H9 (cell line): Measurements from ENCODE around the gene ASB16. TPM values are rescaled to one million over a fixed set of nuclear protein-coding genes. Genes with fewer than 3 reads are reported as not detected.
A peak's percentile ranks its signal among the peaks of the same experiment; 100 is the strongest.

Experiments
- DNase-seq: peaks from one replicate; pipeline ENCODE4 v3.0.0-alpha.2; 2017
- H2AFZ ChIP-seq: one replicate; pipeline ENCODE4 v1.6.1; 2013; ENCODE audit warnings: mild to moderate bottlenecking, low read length, control low read depth, moderate library complexity
- H2AK5ac ChIP-seq: 2 replicates; pipeline ENCODE4 v1.6.1; 2013; ENCODE audit warnings: low read length, control low read depth, mixed read lengths; ENCODE audit not compliant: insufficient read length
- H2BK120ac ChIP-seq: one replicate; pipeline ENCODE4 v1.6.1; 2013; ENCODE audit warnings: low read depth, mild to moderate bottlenecking, low read length, control low read depth, inconsistent platforms; ENCODE audit not compliant: poor library complexity, severe bottlenecking
- H2BK12ac ChIP-seq: 2 replicates; pipeline ENCODE4 v1.6.1; 2013; ENCODE audit warnings: low read length, control low read depth, mixed read lengths, low read depth; ENCODE audit not compliant: insufficient read length
- H2BK15ac ChIP-seq: 2 replicates; pipeline ENCODE4 v1.6.1; 2013; ENCODE audit warnings: low read depth, low read length, control low read depth
- H2BK20ac ChIP-seq: one replicate; pipeline ENCODE4 v1.6.1; 2013; ENCODE audit warnings: low read depth, mild to moderate bottlenecking, low read length, control low read depth, inconsistent platforms; ENCODE audit not compliant: poor library complexity, severe bottlenecking
- H2BK5ac ChIP-seq: 2 replicates; pipeline ENCODE4 v1.6.1; 2013; ENCODE audit warnings: low read length, control low read depth, mixed read lengths; ENCODE audit not compliant: insufficient read length
- H3K14ac ChIP-seq: 2 replicates; pipeline ENCODE4 v1.6.1; 2013; ENCODE audit warnings: low read length, control low read depth; ENCODE audit not compliant: insufficient read depth
- H3K18ac ChIP-seq: 2 replicates; pipeline ENCODE4 v1.6.1; 2013; ENCODE audit warnings: low read depth, mild to moderate bottlenecking, mixed read lengths, low read length, control low read depth; ENCODE audit not compliant: insufficient read length
- H3K23ac ChIP-seq: 2 replicates; pipeline ENCODE4 v1.6.1; 2013; ENCODE audit warnings: low read length, control low read depth, mixed read lengths, low read depth; ENCODE audit not compliant: insufficient read length
- H3K23me2 ChIP-seq: 2 replicates; pipeline ENCODE4 v1.6.1; 2013; ENCODE audit warnings: low read depth, mild to moderate bottlenecking, mixed read lengths, low read length, control low read depth; ENCODE audit not compliant: insufficient read length, poor library complexity, severe bottlenecking
- H3K27ac ChIP-seq: 2 replicates; pipeline ENCODE4 v1.5.1; 2013; ENCODE audit warnings: low read length, control low read depth, mixed read lengths, low read depth; ENCODE audit not compliant: insufficient read length
- H3K27me3 ChIP-seq: 2 replicates; pipeline ENCODE4 v1.6.1; 2013; ENCODE audit warnings: low read length, control low read depth, inconsistent platforms; ENCODE audit not compliant: insufficient read depth
- H3K4ac ChIP-seq: 2 replicates; pipeline ENCODE4 v1.6.1; 2013; ENCODE audit warnings: low read depth, mild to moderate bottlenecking, control low read depth, inconsistent platforms, low read length, moderate library complexity
- H3K4me1 ChIP-seq: 2 replicates; pipeline ENCODE4 v1.6.1; 2013; ENCODE audit warnings: low read length, control low read depth, inconsistent platforms; ENCODE audit not compliant: insufficient read depth
- H3K4me2 ChIP-seq: 2 replicates; pipeline ENCODE4 v1.6.1; 2013; ENCODE audit warnings: low read length, control low read depth, mixed read lengths; ENCODE audit not compliant: insufficient read length, insufficient read depth
- H3K56ac ChIP-seq: 2 replicates; pipeline ENCODE4 v1.6.1; 2013; ENCODE audit warnings: low read depth, mild to moderate bottlenecking, mixed read lengths, low read length, control low read depth; ENCODE audit not compliant: insufficient read length
- H3K79me1 ChIP-seq: 2 replicates; pipeline ENCODE4 v1.6.1; 2013; ENCODE audit warnings: low read depth, mild to moderate bottlenecking, moderate library complexity, low read length, control low read depth, inconsistent platforms; ENCODE audit not compliant: insufficient read depth, poor library complexity, severe bottlenecking
- H3K79me2 ChIP-seq: 2 replicates; pipeline ENCODE4 v1.6.1; 2013; ENCODE audit warnings: low read length, control low read depth, inconsistent platforms; ENCODE audit not compliant: insufficient read depth
- H3K9ac ChIP-seq: 2 replicates; pipeline ENCODE4 v1.6.1; 2013; ENCODE audit warnings: low read length, control low read depth, mixed read lengths; ENCODE audit not compliant: insufficient read length; ENCODE audit errors: extremely low read depth
- H3K9me3 ChIP-seq: one replicate; pipeline ENCODE4 v1.6.1; 2013; ENCODE audit warnings: low read depth, low read length, inconsistent platforms; ENCODE audit not compliant: control insufficient read depth
- H3T11ph ChIP-seq: one replicate; pipeline ENCODE4 v1.6.1; 2013; ENCODE audit warnings: mild to moderate bottlenecking, low read length, control low read depth, inconsistent platforms
- H4K20me1 ChIP-seq: one replicate; pipeline ENCODE4 v1.6.1; 2013; ENCODE audit not compliant: control insufficient read depth, insufficient read length, insufficient read depth
- H4K5ac ChIP-seq: 2 replicates; pipeline ENCODE4 v1.6.1; 2013; ENCODE audit warnings: low read depth, mild to moderate bottlenecking, mixed read lengths, low read length, control low read depth; ENCODE audit not compliant: insufficient read length
- H4K8ac ChIP-seq: replicated peaks from 2 replicates; pipeline ENCODE4 v1.6.1; 2013; ENCODE audit warnings: low read length, control low read depth, mixed read lengths, low read depth; ENCODE audit not compliant: insufficient read length
- H4K91ac ChIP-seq: 2 replicates; pipeline ENCODE4 v1.6.1; 2013; ENCODE audit warnings: low read depth, mild to moderate bottlenecking, moderate library complexity, mixed read lengths, low read length, control low read depth; ENCODE audit not compliant: insufficient read length
- H3K27ac Mint-ChIP-seq, 3 experiments: 2 replicates in 2 of 3; 3 replicates in 1 of 3; pipeline ENCODE4 v1.8.0; 2020 to 2021; ENCODE audit warnings: mixed read lengths in 3 of 3, mild to moderate bottlenecking in 1 of 3, moderate library complexity in 1 of 3
- H3K27me3 Mint-ChIP-seq: 2 replicates; pipeline ENCODE4 v1.8.0; 2021; ENCODE audit warnings: low read depth, mild to moderate bottlenecking, moderate library complexity, mixed read lengths
- H3K36me3 Mint-ChIP-seq, 3 experiments: 2 replicates in 2 of 3; 3 replicates in 1 of 3; pipeline ENCODE4 v1.8.0; 2020 to 2021; ENCODE audit warnings: low read depth in 3 of 3, mixed read lengths in 3 of 3; ENCODE audit not compliant: insufficient read depth in 1 of 3
- H3K4me1 Mint-ChIP-seq, 2 experiments: 2 replicates each; pipeline ENCODE4 v1.8.0; 2020; ENCODE audit warnings: mixed read lengths in 2 of 2
- H3K4me3 Mint-ChIP-seq, 2 experiments: 2 replicates in 1 of 2; 3 replicates in 1 of 2; pipeline ENCODE4 v1.8.0; 2020 to 2021; ENCODE audit warnings: mild to moderate bottlenecking in 2 of 2, mixed read lengths in 2 of 2, moderate library complexity in 1 of 2
- H3K9me3 Mint-ChIP-seq, 2 experiments: 2 replicates in 1 of 2; 3 replicates in 1 of 2; pipeline ENCODE4 v1.8.0; 2020; ENCODE audit warnings: mild to moderate bottlenecking in 2 of 2, mixed read lengths in 2 of 2, moderate library complexity in 1 of 2
- WGBS: extraction: QIAGEN DNeasy Blood & Tissue Kit; methylation state at CpG from one replicate; pipeline ENCODE4 v1.1.7; 2013; ENCODE audit warnings: missing lambda C conversion rate, low lambda C conversion rate, mixed read lengths; ENCODE audit not compliant: insufficient read length; ENCODE audit errors: extremely low coverage; 5-methylcytosine and 5-hydroxymethylcytosine counted together
- total RNA-seq: library from RNA; stranded (reverse); gene quantifications from 2 replicates; pipeline ENCODE4 v1.2.1, GENCODE V29; 2021
- TF ChIP-seq, protein P1 (sequence below): fragments of 200-600 bp; sonication (generic); conservative IDR thresholded peaks from 3 replicates; pipeline ENCODE4 v1.8.0; 2021; ENCODE audit warnings: antibody characterized with exemption, mild to moderate bottlenecking

The ASB16 gene
- total RNA-seq, 1 experiment from 2014 or later: 0.90 TPM

DNA sequence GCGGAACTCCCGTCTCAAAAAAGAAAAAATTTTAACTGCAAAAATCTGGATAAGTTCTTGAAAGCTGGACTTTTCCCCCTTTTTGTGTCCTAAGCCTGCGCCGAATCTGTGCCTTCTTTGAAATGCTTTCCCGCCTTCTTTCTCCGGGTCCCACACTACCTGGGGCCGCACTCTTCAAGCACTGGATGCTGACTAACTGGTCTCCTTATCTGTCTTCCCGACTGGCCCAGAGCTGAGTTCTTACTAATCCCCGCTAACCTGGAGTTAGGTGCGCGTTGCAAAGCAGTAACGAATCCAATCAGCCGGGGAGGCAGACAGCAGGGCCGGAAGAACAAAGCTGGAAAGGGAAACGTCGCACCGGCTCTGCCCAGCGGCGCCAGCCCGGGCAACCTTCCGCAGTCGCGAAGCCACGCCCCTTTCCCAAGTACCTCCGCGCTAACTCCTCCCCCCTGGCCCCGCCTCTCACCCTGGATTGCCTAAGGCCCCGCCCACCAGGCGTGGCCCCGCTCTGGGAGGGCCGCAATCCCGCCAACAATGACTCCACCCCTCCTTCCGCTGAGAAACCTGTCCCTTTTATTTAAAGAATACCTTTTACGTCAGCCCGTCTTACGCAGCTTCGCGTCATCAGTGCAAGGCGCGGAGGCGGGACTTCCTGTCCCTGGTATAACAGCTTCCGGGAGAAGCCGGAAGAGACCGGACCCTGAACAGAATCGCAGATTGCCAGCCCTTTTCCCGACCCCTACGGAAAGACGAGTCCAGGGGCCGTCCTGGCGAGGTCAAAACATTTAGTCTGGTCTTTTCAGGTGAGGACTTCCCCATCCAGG lies 16.0 kb downstream of the ASB16 start, which contains the start of gene TMUB2:
Gene TMUB2 (plus strand): TSS at position 666 of the 824 bp plus-strand sequence. CDS start 737 bp downstream, outside the sequence.
- peak; percentile 100 for DNase-seq
- H3K23ac ChIP-seq: no peak within 1 kb of the TSS
- no peak within 1 kb of the TSS for H3K4ac ChIP-seq
- H3K4me1 ChIP-seq: no peaks in the 10 kb centered on the region
- H3T11ph ChIP-seq: no peak within 1 kb of the TSS
- peak within 1 kb of the TSS; percentile 94 for H3K14ac ChIP-seq
- TF ChIP-seq, protein P1, sequence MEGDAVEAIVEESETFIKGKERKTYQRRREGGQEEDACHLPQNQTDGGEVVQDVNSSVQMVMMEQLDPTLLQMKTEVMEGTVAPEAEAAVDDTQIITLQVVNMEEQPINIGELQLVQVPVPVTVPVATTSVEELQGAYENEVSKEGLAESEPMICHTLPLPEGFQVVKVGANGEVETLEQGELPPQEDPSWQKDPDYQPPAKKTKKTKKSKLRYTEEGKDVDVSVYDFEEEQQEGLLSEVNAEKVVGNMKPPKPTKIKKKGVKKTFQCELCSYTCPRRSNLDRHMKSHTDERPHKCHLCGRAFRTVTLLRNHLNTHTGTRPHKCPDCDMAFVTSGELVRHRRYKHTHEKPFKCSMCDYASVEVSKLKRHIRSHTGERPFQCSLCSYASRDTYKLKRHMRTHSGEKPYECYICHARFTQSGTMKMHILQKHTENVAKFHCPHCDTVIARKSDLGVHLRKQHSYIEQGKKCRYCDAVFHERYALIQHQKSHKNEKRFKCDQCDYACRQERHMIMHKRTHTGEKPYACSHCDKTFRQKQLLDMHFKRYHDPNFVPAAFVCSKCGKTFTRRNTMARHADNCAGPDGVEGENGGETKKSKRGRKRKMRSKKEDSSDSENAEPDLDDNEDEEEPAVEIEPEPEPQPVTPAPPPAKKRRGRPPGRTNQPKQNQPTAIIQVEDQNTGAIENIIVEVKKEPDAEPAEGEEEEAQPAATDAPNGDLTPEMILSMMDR: no peak
- H2BK120ac ChIP-seq: no peak within 1 kb of the TSS
- Mint-ChIP-seq H3K4me3 (peak within 1 kb of the TSS; percentile 95 to 99), H3K9me3 (peaks cover 6% of the 10 kb centered on the region in 2 experiments), H3K27me3 (no peaks in the 10 kb centered on the region; the same call in 1 of the 2 replicates), H3K4me1 (peaks cover 9 to 29% of the 10 kb centered on the region in 2 experiments), H3K27ac (peak within 1 kb of the TSS; percentile 97 to 99 (median 99)), H3K36me3 (peaks cover 19 to 48% (median 33%) of the 10 kb centered on the region in 3 experiments)
- no peak within 1 kb of the TSS for H4K5ac ChIP-seq
- no CpG with 5 or more reads among the region's 50 CpGs for WGBS
- no peaks in the 10 kb centered on the region for H4K20me1 ChIP-seq
- H2BK12ac ChIP-seq: no peak within 1 kb of the TSS
- H2BK15ac ChIP-seq: no peak within 1 kb of the TSS
- no peak within 1 kb of the TSS for H2AFZ ChIP-seq
- H3K27me3 ChIP-seq: no peaks in the 10 kb centered on the region
- H3K79me1 ChIP-seq: peaks cover 3% of the 10 kb centered on the region
- H4K8ac ChIP-seq: no peak within 1 kb of the TSS
- no peak within 1 kb of the TSS for H4K91ac ChIP-seq
- no peak within 1 kb of the TSS for H2AK5ac ChIP-seq
- peak within 1 kb of the TSS; percentile 76 for H3K4me2 ChIP-seq
- peaks cover 5% of the 10 kb centered on the region for H3K9me3 ChIP-seq
- no peak within 1 kb of the TSS for H2BK20ac ChIP-seq
- peak within 1 kb of the TSS; percentile 81 for H3K27ac ChIP-seq
- no peaks in the 10 kb centered on the region for H3K23me2 ChIP-seq
- H3K18ac ChIP-seq: peak within 1 kb of the TSS; percentile 97
- no peak within 1 kb of the TSS for H3K56ac ChIP-seq
- no peak within 1 kb of the TSS for H2BK5ac ChIP-seq
- peaks cover 8% of the 10 kb centered on the region; the same call in 1 of the 2 replicates for H3K79me2 ChIP-seq
- peak within 1 kb of the TSS; percentile 91 for H3K9ac ChIP-seq
